Measurements from ENCODE around the gene CHIC2.

GRCh38 chr4:54025582-54025981 lies 38.8 kb downstream of the CHIC2 start:
- TF ChIP-seq CTCF (IDR thresholded peaks at IDR 0.05) = no peak
- no peak for TF ChIP-seq POLR2A (IDR thresholded peaks at IDR 0.05)

Measured in body of pancreas (tissue), 4 donors.